B cell (primary cell): ENCODE results near the gene MYH10. TPM values are rescaled to one million over a fixed set of nuclear protein-coding genes. Genes with fewer than 3 reads are reported as not detected.

Experiments
- ATAC-seq: fragments of 200-7000 bp; cut with Tn5 transposase; one replicate; pipeline ENCODE4 v1.10.0; 2021; ENCODE audit warnings: low read depth, mild to moderate bottlenecking, moderate number of reproducible peaks, moderate library complexity
- CTCF ChIA-PET: fragments of 350-600 bp; sonication (Branson Sonifier 250); formaldehyde crosslinking; loops from one replicate; lab custom pipeline; 2021; ENCODE audit warnings: antibody characterized with exemption, inconsistent platforms; lab: Charles Lee
- POLR2A ChIA-PET: fragments of 350-600 bp; sonication (Branson Sonifier 250); formaldehyde crosslinking; loops from one replicate; lab custom pipeline; 2021; ENCODE audit warnings: antibody characterized with exemption; lab: Charles Lee
- DNase-seq: peaks from one replicate; pipeline ENCODE4 v3.0.0; 2013
- H2AFZ ChIP-seq: 2 replicates; pipeline ENCODE4 v1.6.1; 2012; ENCODE audit warnings: mild to moderate bottlenecking, low read depth, low read length; ENCODE audit not compliant: insufficient read depth, poor library complexity, severe bottlenecking
- H3K27ac ChIP-seq, 2 donors: 1 replicate in 1 of 2; 2 replicates in 1 of 2; pipeline ENCODE4 v1.5.1; 2012 to 2013; ENCODE audit warnings: low read length in 2 of 2, mild to moderate bottlenecking in 2 of 2, moderate library complexity in 1 of 2
- H3K27me3 ChIP-seq, 4 experiments: fragments of 200-600 bp in 1 of 4; sonication (generic) in 1 of 4; replicated peaks in 1 of 4; 1 replicate in 2 of 4; 2 replicates in 2 of 4; pipeline versions ENCODE4 v1.6.1 to v1.7.0; 2013 to 2016; ENCODE audit warnings: low read length in 3 of 4, mild to moderate bottlenecking in 2 of 4, mixed read lengths in 1 of 4, moderate library complexity in 1 of 4; ENCODE audit not compliant: insufficient read depth in 4 of 4, control insufficient read depth in 3 of 4; ENCODE audit errors: control extremely low read depth in 1 of 4
- H3K36me3 ChIP-seq, 2 experiments: replicated peaks in 1 of 2; 1 replicate in 1 of 2; 2 replicates in 1 of 2; pipeline versions ENCODE4 v1.6.1 to v1.7.1; 2013; ENCODE audit warnings: low read length in 1 of 2; ENCODE audit not compliant: insufficient read depth in 2 of 2, control insufficient read depth in 1 of 2; ENCODE audit errors: control extremely low read depth in 1 of 2, extremely low read depth in 1 of 2
- H3K4me1 ChIP-seq, 2 donors: fragments of 200-600 bp in 1 of 2; sonication (generic) in 1 of 2; 1 replicate in 1 of 2; 2 replicates in 1 of 2; pipeline versions ENCODE4 v1.5.1 to v1.6.1; 2013 to 2017; ENCODE audit warnings: low read length in 2 of 2; ENCODE audit not compliant: control insufficient read depth in 2 of 2, insufficient read depth in 2 of 2
- H3K4me2 ChIP-seq: replicated peaks from 2 replicates; pipeline ENCODE3; 2012; ENCODE audit warnings: mild to moderate bottlenecking, low read depth, low read length; ENCODE audit not compliant: poor library complexity, severe bottlenecking
- H3K4me3 ChIP-seq, 5 experiments: fragments of 200-600 bp in 1 of 5; sonication (generic) in 1 of 5; 1 replicate in 3 of 5; 2 replicates in 2 of 5; pipeline versions ENCODE4 v1.5.1 to v1.7.0; 2011 to 2016; ENCODE audit warnings: low read length in 4 of 5, mild to moderate bottlenecking in 4 of 5, low read depth in 2 of 5, control low read depth in 1 of 5, moderate library complexity in 1 of 5; ENCODE audit not compliant: insufficient read depth in 1 of 5; ENCODE audit errors: control extremely low read depth in 1 of 5, extremely low read depth in 1 of 5
- H3K79me2 ChIP-seq: fragments of 200-600 bp; sonication (generic); one replicate; pipeline ENCODE4 v1.6.0; 2016; ENCODE audit warnings: low read length; ENCODE audit not compliant: control insufficient read depth, insufficient read depth
- H3K9ac ChIP-seq: fragments of 200-600 bp; sonication (generic); 2 replicates; pipeline ENCODE4 v1.6.1; 2017; ENCODE audit warnings: mild to moderate bottlenecking, low read length, moderate library complexity
- H3K9me3 ChIP-seq, 3 donors: one replicate each; pipeline versions ENCODE4 v1.6.1 to v1.7.1; 2013; ENCODE audit warnings: low read length in 2 of 3; ENCODE audit not compliant: control insufficient read depth in 2 of 3, insufficient read depth in 1 of 3; ENCODE audit errors: control extremely low read depth in 1 of 3
- H4K20me1 ChIP-seq: 2 replicates; pipeline ENCODE4 v1.6.0; 2012; ENCODE audit warnings: mild to moderate bottlenecking, low read length; ENCODE audit not compliant: insufficient read depth, control insufficient read depth, poor library complexity, severe bottlenecking
- H3K27ac Mint-ChIP-seq: one replicate; pipeline ENCODE4 v1.8.0; 2021; ENCODE audit warnings: mixed read lengths
- H3K27me3 Mint-ChIP-seq: one replicate; pipeline ENCODE4 v1.8.0; 2021; ENCODE audit warnings: mixed read lengths
- H3K4me1 Mint-ChIP-seq: one replicate; pipeline ENCODE4 v1.8.0; 2021; ENCODE audit warnings: mixed read lengths
- H3K4me3 Mint-ChIP-seq: one replicate; pipeline ENCODE4 v1.8.0; 2021; ENCODE audit warnings: mixed read lengths
- H3K9me3 Mint-ChIP-seq: one replicate; pipeline ENCODE4 v1.8.0; 2022; ENCODE audit warnings: mixed read lengths; ENCODE audit not compliant: insufficient read depth
- CTCF ChIP-seq: fragments of 200-600 bp; IDR thresholded peaks from one replicate; pipeline ENCODE4 v1.8.0; 2022; ENCODE audit warnings: antibody characterized with exemption, mild to moderate bottlenecking
- EZH2 ChIP-seq: IDR thresholded peaks from 2 replicates; pipeline ENCODE4 v1.6.1; 2012; ENCODE audit warnings: borderline replicate concordance, low read depth, mild to moderate bottlenecking, moderate library complexity, low read length; ENCODE audit not compliant: insufficient read depth, poor library complexity, severe bottlenecking
- WGBS: methylation state at CpG from one replicate; pipeline ENCODE4 v1.1.5; 2013; ENCODE audit warnings: missing lambda C conversion rate; ENCODE audit not compliant: insufficient coverage; 5-methylcytosine and 5-hydroxymethylcytosine counted together
- intact Hi-C: fragments of 100-400 bp; cut with micrococcal nuclease; formaldehyde crosslinking; loops from one replicate; pipeline ENCODE4 v1.10.0; 2022
- polyA plus RNA-seq: library from polyadenylated mRNA; depleted of rRNA; stranded (reverse); fragments of >200 nt; gene quantifications from 2 replicates; pipeline ENCODE4 v1.2.3, GENCODE V29; 2012
- total RNA-seq, 2 donors: library from RNA; stranded (reverse); fragments of 120-200 nt in 1 of 2; gene quantifications; 1 replicate in 1 of 2; 2 replicates in 1 of 2; pipeline versions ENCODE4 v1.2.3 to v1.2.4, GENCODE V29; 2013 to 2022

Gene MYH10
- total and polyA plus RNA-seq, 2 donors (not counting 1 experiment from before 2014, with no cell fraction given): 0.04 to 1.7 TPM

DNA sequence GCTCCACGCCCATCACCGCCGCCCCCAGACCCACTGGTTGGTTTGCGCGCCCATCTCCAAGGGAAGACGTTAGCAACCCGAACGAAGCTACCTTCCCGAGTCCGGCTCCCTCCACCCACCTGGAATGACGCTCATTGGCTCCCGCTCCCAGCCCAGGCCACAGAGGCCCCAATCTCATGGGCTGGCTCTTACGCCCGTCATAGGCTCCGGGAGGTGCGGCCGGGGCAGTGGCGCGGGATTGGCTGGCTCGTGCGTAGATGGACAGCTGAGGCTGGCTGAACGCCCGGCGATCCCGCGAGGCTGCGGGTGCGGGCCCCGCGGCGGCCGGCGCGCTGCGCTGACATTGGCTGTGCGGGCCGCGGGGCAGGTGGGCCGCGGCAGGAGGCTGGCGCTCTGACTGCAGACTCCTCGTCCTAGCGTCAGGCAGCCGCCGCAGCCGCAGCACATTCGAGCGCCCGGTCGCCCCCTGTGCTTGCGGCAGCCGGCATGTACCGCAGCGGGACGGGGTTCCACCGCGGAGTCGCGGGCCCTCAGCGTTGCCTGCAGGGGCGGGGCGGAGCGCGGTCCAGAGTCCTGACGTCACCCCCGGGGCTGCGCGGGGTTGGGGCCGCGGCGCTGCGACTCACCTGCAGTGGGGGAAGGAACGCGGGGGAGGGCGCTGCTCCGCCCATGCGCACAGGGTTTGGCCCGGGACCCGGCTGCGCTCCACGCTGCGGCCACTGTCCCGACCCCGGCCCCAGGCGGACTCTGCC lies 453 bp upstream of the MYH10 start:
- ATAC-seq (peak; percentile 95), DNase-seq (peak; percentile 93)
- peaks cover 50% of the 10 kb centered on the region for H3K27me3 Mint-ChIP-seq
- peak overlapping the region; percentile 100 for H3K4me2 ChIP-seq
- H3K4me3 ChIP-seq: peak overlapping the region; percentile 2 to 85 (median 69)
- intact Hi-C loops: loop anchor here (5.0 to 10.0 kb wide), 2 partner anchors 194 to 944 kb away; partner anchors contain the start of genes CFAP52, NDEL1 and STX8
- peaks cover 21% of the 10 kb centered on the region for H3K4me1 Mint-ChIP-seq
- no peaks in the 10 kb centered on the region for H3K9me3 Mint-ChIP-seq
- ChIA-PET POLR2A (no interaction called here), CTCF (interaction anchor here (0.6 kb wide), 1 partner anchor 62 kb away, joined by 3 read pairs; no protein-coding TSS in a partner anchor)
- H3K4me3 Mint-ChIP-seq: peak overlapping the region; percentile 97
- H2AFZ ChIP-seq: peak overlapping the region; percentile 84
- no peaks in the 10 kb centered on the region for H4K20me1 ChIP-seq
- H3K27me3 ChIP-seq: peaks cover 0 to 40% (median 32%) of the 10 kb centered on the region in 4 experiments
- peak overlapping the region; percentile 86 for H3K9ac ChIP-seq
- peaks cover 0 to 7% (median 0%) of the 10 kb centered on the region in 3 donors for H3K9me3 ChIP-seq
- no peaks in the 10 kb centered on the region for H3K79me2 ChIP-seq
- H3K27ac ChIP-seq: peak overlapping the region in 1 of 2 donors; percentile 41
- no peaks in the 10 kb centered on the region for H3K36me3 ChIP-seq
- TF ChIP-seq CTCF (peak; percentile 16), EZH2 (no peak)
- peaks cover 17 to 23% of the 10 kb centered on the region in 2 donors for H3K4me1 ChIP-seq
- H3K27ac Mint-ChIP-seq: peak overlapping the region; percentile 67
- under 1% methylated on average over 85 of the region's 85 CpGs for WGBS
